Epithelial cell of esophagus (primary cell): ENCODE results near the gene GLB1L3.

Experiments
- DNase-seq: peaks from one replicate; pipeline ENCODE4 v3.0.0; 2010; ENCODE audit warnings: low read depth
- H3K4me3 ChIP-seq: 2 replicates; pipeline ENCODE4 v1.5.1; 2011; ENCODE audit warnings: mild to moderate bottlenecking, low read length, control low read depth
- TF ChIP-seq, protein P1 (sequence below): IDR thresholded peaks from 2 replicates; pipeline ENCODE4 v1.5.1; 2011; ENCODE audit warnings: low read depth, mild to moderate bottlenecking, low read length, control low read depth, inconsistent platforms; ENCODE audit not compliant: insufficient read depth; ENCODE audit errors: missing control alignments

Gene GLB1L3

DNA sequence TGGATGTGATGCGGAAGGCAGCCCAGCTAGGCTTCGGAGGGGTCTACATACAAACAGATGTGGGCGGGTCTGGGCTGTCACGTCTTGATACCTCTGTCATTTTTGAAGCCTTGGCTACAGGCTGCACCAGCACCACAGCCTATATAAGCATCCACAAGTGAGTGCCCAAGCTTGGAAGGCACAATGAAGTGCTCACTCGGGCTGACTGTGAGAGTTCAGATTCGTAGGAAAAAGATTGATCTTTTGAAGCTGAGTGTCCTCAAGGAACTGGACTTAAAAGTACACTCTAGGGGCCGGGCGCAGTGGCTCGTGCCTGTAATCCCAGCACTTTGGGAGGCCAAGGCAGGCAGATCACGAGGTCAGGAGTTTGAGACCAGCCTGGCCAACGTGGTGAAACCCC, 19.1 kb upstream of the GLB1L3 start:
- no peak overlapping the region for H3K4me3 ChIP-seq
- TF ChIP-seq, protein P1, sequence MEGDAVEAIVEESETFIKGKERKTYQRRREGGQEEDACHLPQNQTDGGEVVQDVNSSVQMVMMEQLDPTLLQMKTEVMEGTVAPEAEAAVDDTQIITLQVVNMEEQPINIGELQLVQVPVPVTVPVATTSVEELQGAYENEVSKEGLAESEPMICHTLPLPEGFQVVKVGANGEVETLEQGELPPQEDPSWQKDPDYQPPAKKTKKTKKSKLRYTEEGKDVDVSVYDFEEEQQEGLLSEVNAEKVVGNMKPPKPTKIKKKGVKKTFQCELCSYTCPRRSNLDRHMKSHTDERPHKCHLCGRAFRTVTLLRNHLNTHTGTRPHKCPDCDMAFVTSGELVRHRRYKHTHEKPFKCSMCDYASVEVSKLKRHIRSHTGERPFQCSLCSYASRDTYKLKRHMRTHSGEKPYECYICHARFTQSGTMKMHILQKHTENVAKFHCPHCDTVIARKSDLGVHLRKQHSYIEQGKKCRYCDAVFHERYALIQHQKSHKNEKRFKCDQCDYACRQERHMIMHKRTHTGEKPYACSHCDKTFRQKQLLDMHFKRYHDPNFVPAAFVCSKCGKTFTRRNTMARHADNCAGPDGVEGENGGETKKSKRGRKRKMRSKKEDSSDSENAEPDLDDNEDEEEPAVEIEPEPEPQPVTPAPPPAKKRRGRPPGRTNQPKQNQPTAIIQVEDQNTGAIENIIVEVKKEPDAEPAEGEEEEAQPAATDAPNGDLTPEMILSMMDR = no peak
- DNase-seq = no peak

DNA sequence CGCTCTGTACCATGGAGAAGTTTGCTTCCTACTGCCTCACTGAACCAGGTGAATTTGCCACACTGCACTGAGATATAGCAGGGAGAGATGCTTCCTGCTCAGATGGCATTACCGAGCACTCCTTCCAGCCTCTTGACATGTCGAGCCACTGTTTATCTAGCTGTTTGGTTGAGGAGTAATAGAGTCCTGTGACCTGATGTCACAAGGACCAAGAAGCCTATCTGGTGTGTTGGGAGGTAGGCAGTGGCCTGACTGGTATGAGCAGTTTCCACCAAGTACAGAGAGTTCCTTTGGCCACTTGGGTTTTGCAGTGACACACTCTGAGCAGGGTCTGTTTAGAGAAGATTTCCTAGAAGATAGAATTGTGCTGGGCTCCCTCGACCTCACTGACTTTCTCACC, 17.6 kb upstream of the GLB1L3 start:
- TF ChIP-seq, protein P1 = no peak

DNA sequence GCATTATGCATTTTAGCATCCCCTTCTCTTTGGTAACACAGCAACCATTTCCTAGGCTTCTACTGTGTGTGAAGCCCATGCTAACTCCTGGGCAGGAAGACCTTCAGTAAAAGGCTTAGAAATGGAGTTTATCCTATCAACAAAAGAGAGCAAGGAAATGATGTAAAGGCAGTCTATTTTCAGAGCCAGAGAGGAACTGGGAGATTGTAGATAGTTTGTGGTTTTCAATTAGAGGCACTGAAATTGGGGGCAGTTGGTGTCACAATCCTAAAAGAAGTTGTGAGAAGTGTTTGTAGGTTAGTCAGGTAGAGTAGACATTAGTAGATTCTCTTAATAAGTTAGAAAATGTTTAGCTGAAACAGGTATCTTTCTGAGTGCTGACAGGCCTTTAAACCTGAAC, 15.7 kb upstream of the GLB1L3 start:
- no peak for DNase-seq

More for the DNA sequence above, 17.6 kb upstream of the GLB1L3 start:
- DNase-seq = no peak
- H3K4me3 ChIP-seq = no peak overlapping the region

DNA sequence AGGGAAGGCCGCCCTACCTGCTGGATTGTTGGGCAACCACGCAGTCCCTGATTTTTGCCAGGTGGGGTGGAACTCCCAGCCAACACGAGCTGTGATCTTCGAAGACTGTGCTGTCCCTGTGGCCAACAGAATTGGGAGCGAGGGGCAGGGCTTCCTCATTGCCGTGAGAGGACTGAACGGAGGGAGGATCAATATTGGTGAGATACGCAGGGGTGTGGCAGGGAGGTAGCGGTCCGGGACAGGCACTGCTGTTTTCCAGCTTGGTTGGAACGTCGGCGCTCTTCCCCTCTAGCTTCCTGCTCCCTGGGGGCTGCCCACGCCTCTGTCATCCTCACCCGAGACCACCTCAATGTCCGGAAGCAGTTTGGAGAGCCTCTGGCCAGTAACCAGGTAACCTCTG, 15.2 kb upstream of the GLB1L3 start:
- TF ChIP-seq, protein P1 = no peak
- no peak overlapping the region for H3K4me3 ChIP-seq
- no peak for DNase-seq

More for the DNA sequence above, 15.7 kb upstream of the GLB1L3 start:
- TF ChIP-seq, protein P1 = no peak
- no peak overlapping the region for H3K4me3 ChIP-seq

DNA sequence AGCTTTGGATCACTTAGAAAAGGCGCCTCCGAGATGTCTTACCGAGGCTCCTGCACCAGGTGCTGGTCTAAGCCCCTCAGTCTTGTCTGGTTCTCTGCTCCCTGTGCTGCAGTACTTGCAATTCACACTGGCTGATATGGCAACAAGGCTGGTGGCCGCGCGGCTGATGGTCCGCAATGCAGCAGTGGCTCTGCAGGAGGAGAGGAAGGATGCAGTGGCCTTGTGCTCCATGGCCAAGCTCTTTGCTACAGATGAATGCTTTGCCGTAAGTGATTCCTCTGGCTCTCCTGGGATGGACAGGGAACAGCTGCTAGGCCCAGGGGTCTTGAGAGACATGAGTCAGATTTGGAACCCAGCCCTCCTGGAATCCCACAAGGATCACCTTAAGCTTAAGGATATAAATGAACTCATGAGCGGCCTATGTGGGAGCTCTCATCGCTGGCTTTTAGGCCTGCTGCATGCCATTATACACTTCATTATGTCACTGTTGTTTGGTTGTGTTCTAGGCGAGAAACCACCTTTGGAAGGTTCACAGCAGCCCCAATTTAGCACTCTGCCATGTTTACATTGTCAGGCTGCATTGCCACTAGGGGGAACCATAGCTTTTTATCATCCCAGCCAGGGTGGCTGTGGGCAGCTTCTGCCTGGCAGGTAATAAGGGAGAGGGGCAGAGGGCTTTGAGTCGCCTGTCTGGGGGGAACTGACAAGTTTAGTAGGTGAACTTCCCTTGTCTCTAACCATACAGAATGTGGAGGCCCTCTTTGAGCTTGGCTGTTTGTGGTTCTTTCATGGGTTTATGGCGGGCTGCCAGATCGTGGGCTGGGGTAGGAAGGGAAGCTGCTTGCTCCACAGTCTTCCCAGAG, 14.3 kb upstream of the GLB1L3 start:
- peak; percentile 63 for DNase-seq
- H3K4me3 ChIP-seq = no peak overlapping the region
- TF ChIP-seq, protein P1 = peak; percentile 81

DNA sequence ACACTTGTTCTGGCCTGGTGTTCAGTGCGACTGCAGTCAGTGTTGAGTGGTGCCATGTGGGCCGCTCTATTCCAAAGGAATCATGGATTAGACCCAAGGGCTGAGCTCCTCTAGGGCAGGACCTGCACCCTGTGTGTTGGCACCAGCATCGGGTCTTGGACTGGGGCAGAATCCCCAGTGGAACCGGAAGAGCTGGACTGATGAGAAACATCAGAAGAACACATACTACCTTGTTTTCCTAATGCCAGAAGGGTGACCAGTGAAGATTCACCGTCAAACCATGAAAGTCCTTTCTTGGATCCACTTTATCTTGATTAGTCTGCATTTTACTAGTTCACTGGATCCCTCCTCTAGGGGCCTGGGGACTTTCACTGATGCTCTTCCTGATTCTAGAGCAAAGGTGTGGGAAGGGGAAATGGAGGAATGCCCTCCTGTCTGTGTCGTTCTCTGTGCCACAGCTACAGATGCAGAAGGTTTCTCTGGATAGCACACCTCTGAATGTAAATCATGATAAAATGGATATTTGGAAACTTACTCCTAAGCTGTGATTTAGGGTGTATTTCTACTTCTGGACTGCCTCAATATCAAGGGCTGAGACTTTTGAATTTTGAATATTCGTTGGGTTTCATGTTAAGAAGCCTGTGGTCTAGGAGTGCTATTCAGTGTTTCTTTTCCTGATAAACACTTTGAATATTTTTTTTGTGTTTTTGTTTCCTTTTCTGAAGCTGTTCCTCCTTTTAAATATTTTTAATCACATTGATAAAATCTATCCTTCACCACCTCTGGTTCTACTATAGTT, 11.0 kb upstream of the GLB1L3 start:
- H3K4me3 ChIP-seq = no peak overlapping the region
- DNase-seq = no peak
- TF ChIP-seq, protein P1 = no peak
